RPMI7951 (cell line): ENCODE measurements around the gene ZNF823. TPM values are rescaled to one million over a fixed set of nuclear protein-coding genes. Genes with fewer than 3 reads are reported as not detected.
"Not testable (repeated sequence)": the region's sequence is repeated elsewhere in the genome, so short reads cannot be mapped to it uniquely, and the experiment has no call there.

ENCODE experiments used
- DNase-seq: peaks from one replicate; pipeline ENCODE4 v3.0.0-alpha.2; 2012; ENCODE audit warnings: low read depth
- total RNA-seq: library from RNA; depleted of rRNA; stranded (reverse); fragments of >200 nt; shearing (Covaris generic); gene quantifications from 2 replicates; pipeline ENCODE4 v1.2.3, GENCODE V29; 2014; rRNA removed

Gene ZNF823
- total RNA-seq, result 7.9 and 11.5 TPM in 2 replicates

- peak; percentile 98 for DNase-seq
These were observed at the start of gene ZNF823 for GRCh38 chr19:11738746-11739620. TSS of gene ZNF823 (minus strand) at chr19:11738946. CDS start at chr19:11738819, 127 bp downstream.

GRCh38 chr19:11787536-11787935 is 48.8 kb upstream of the ZNF823 start:
- DNase-seq, result no peak

- DNase-seq, result no peak
These were observed 45.6 kb upstream of the ZNF823 start for GRCh38 chr19:11784356-11784755.

- DNase-seq, result no peak
These were observed 45.0 kb upstream of the ZNF823 start for GRCh38 chr19:11783767-11784166.

DNA sequence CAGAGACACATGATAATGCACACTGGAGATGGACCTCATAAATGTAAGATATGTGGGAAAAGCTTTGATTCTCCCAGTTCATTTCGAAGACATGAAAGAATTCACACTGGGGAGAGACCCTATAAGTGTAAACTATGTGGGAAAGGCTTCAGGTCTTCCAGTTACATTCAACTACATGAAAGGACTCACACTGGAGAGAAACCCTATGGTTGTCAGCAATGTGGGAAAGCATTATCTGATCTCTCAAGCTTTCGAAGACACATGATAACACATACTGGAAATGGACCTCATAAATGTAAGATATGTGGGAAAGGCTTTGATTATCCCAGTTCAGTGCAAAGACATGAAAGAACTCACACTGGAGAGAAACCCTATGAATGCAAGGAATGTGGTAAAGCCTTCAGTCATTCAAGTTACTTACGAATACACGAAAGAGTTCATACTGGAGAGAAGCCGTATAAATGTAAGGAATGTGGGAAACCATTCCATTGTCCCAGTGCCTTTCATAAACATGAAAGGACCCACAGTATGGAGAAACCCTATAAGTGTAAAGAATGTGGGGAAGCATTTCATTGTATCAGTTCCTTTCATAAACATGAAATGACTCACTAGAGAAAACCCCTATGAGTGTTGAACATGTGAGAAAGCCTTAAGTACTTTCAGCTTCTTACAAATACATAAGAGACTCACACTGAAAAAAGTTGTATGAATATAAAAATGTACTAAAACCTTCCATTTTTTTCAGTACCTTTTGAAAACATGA is 42.7 kb upstream of the ZNF823 start:
- no peak for DNase-seq

DNA sequence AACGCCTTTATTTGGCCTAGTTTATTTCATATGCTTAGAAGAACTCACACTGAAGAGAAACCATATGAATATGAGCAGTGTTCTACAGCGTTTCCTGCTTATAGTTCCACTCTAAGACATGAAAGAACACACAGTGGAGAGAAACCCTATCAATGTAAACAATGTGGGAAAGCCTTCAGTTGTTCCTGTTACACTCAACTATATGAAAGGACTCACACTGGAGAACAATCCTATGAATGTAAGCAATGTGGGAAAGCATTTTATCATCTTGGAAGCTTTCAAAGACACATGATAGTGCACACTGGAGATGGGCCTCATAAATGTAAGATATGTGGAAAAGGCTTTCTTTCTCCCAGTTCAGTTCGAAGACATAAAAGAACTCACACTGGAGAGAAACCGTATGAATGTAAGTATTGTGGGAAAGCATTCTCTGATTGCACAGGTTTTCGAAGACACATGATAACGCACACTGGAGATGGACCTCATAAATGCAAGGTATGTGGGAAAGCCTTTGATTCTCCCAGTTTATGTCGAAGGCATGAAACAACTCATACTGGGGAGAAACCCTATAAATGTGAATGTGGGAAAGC is 41.8 kb upstream of the ZNF823 start:
- DNase-seq, result no peak

GRCh38 chr19:11776669-11777068 is 37.9 kb upstream of the ZNF823 start:
- not testable (repeated sequence) for DNase-seq

DNA sequence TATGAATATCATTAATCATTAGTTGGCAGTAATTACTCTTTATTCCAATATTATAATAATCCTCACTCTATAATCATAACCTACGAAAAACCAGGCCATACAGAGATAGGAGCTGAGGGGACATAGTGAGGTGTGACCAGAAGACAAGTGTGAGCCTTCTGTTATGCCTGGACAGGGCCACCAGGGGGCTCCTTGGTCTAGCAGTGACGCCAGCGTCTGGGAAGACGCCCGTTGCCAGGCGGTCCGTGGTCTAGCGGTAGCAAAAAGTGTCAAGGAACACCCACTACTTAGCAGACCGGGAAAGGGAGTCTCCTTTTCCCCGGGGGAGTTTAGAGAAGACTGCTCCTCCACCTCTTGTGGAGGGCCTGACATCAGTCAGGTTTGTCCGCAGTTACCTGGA is 32.8 kb upstream of the ZNF823 start:
- DNase-seq, result not testable (repeated sequence)

GRCh38 chr19:11769995-11770394 is 31.2 kb upstream of the ZNF823 start:
- DNase-seq, result no peak

- peak; percentile 32 for DNase-seq
These were observed 28.9 kb upstream of the ZNF823 start for GRCh38 chr19:11767633-11768133.

DNA sequence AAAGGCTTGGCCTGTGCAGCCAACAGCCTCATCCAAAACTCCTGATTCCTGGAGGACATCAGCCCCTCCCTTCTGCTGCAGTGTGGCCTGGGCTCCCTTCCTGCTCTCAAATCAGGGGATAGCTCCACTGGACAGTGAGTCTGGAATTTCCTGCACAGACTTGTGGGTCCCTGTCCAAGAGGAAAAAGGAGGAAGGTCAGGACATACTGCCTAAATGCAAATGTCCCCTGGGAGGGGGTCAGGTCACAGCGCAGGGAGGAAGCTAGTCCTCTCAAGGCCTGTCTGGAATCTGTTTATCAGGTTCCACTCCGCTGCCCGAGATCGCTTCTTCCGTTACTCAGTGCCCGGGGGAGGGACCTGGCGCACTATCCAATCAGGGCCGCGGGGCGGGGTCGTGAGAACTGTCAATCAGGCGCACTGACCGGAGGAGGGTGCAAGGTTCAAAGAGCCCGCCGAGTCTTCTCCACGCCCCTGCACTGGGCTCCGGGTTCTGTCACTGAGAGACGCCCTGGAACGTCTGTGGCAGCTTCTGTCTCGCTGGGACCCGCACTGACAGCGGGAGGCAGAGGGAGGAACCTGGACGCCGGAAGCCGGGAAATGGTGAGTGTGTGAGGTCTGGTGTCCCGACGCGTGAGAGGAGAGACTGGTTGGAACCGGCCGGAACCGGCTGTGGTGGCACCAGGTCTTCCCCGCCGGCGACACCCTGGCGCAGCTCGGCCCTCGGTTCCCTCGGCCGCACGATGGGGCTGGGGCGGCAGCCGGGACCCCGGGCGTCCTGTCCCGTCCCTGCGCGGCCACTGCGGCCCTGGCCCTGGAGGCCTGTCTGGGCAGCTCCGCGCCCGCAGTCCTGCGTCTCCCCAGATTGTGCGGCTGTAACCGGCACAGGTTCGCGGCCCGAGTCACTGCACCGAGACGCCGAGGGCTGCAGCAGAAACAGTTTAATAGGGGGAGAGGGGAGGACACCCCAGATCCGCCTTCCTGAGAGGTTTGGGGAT is 28.1 kb upstream of the ZNF823 start, which contains the start of gene ZNF441:
TSS of gene ZNF441 (plus strand) at position 404 of the 995 bp plus-strand sequence. CDS start at position 598, 194 bp downstream.
- peak; percentile 94 for DNase-seq

- DNase-seq, result no peak
These were observed 24.9 kb upstream of the ZNF823 start for GRCh38 chr19:11763611-11764010.

DNA sequence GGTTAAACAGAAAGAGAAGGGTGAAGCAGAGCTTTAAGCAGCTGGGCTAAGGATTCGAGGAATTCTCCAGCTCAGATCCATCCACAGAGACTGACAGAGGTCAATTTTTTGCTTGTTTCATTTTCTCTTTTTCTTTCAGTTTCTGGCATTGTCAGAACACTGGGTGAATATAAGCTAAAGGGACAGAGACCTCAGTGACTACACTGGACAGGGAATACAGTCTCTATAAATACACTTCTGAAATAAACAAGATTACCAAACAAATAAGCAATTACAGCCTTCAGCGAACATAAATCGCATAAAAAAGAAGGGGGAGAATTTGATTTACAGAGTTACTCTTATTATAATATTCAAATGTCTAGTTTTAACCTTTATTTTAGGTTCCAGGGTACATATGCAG is 24.4 kb upstream of the ZNF823 start:
- peak; percentile 13 for DNase-seq

GRCh38 chr19:11759805-11760204 is 21.1 kb upstream of the ZNF823 start:
- DNase-seq, result no peak

GRCh38 chr19:11756965-11757364 is 18.2 kb upstream of the ZNF823 start:
- DNase-seq, result no peak

GRCh38 chr19:11754663-11755062 is 15.9 kb upstream of the ZNF823 start:
- no peak for DNase-seq

GRCh38 chr19:11752244-11752736 is 13.5 kb upstream of the ZNF823 start:
- DNase-seq, result no peak

- DNase-seq, result no peak
These were observed 11.0 kb upstream of the ZNF823 start for GRCh38 chr19:11749751-11750150.

DNA sequence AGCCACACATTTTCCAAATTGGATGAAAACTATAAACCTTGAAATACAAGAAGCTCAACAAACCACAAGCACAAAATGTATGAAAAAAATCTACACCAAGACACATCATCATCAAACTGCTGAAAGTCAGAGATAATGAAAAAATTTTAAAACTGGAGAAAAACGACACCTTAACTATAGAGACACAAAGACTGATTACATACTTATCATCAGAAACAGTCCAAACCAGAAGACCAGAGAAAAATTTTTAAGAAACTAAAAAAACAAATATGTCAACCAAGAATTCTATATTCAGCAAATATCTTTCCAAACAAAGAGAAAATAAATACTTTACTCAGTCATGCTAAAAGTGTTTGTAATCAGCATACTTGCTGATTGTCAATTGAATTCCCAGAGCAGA is 8.5 kb upstream of the ZNF823 start:
- no peak for DNase-seq

GRCh38 chr19:11745869-11746268 is 7.1 kb upstream of the ZNF823 start:
- DNase-seq, result no peak
